Measurements from ENCODE around the gene CASKIN1.

GRCh38 chr16:2149630-2150417 is 46.6 kb downstream of the CASKIN1 start:
- peak; percentile 34; the same call in 1 of the 2 replicates for TF ChIP-seq TAF1 (IDR thresholded peaks at IDR 0.05; ENCODE audit: low read depth)
- no peak for TF ChIP-seq FOXM1 (IDR thresholded peaks at IDR 0.05; ENCODE audit: borderline replicate concordance, low read depth)
- no peak for TF ChIP-seq RAD21 (IDR thresholded peaks at IDR 0.05; ENCODE audit: low read depth)
- TF ChIP-seq CEBPB (IDR thresholded peaks at IDR 0.05): no peak
- TF ChIP-seq REST (IDR thresholded peaks at IDR 0.05; ENCODE audit: low read depth): no peak
- no peak for TF ChIP-seq YY1 (IDR thresholded peaks at IDR 0.05; ENCODE audit: low read depth)

Data from Ishikawa (cell line).